Measurements from ENCODE around the gene VPS37B.
A peak's percentile ranks its signal among the peaks of the same experiment; 100 is the strongest.

VPS37B gene

GRCh38 chr12:122891661-122892525 is 4.0 kb downstream of the VPS37B start:
- Histone ChIP-seq H3K9ac (ENCODE audit: low read length) (no peak overlapping the region), H3K27ac (ENCODE audit: low read depth, low read length, poor library complexity, severe bottlenecking) (no peak overlapping the region), H3K9me2 (ENCODE audit: low read depth, low read length) (no peaks in the 10 kb centered on the region), H3K4me1 (ENCODE audit: insufficient read depth, low read length, severe bottlenecking) (peaks cover 34% of the 10 kb centered on the region), H2AFZ (ENCODE audit: low read length) (no peak overlapping the region), H3K4me2 (ENCODE audit: low read length) (no peak overlapping the region), H3K4me3 (ENCODE audit: low read depth, low read length, poor library complexity, severe bottlenecking) (no peak overlapping the region), H3F3A (ENCODE audit: insufficient read depth, low read length) (no peaks in the 10 kb centered on the region), H4K20me1 (ENCODE audit: insufficient read depth, low read length) (no peaks in the 10 kb centered on the region), H3K27me3 (ENCODE audit: insufficient read depth, low read length) (no peaks in the 10 kb centered on the region), H3K79me2 (ENCODE audit: insufficient read depth, low read length) (no peaks in the 10 kb centered on the region), H3K9me3 (ENCODE audit: low read length) (no peaks in the 10 kb centered on the region), H3K36me3 (ENCODE audit: insufficient read depth, low read length) (no peaks in the 10 kb centered on the region)
- TF ChIP-seq CTCF (IDR thresholded peaks at IDR 0.05; ENCODE audit: low read length) (no peak), EZH2 (IDR thresholded peaks at IDR 0.05; ENCODE audit: borderline replicate concordance, low read length) (no peak)

- TF ChIP-seq EZH2 (IDR thresholded peaks at IDR 0.05; ENCODE audit: borderline replicate concordance, low read length) = no peak
- TF ChIP-seq CTCF (IDR thresholded peaks at IDR 0.05; ENCODE audit: low read length) = peak; percentile 13; the same call in 1 of the 2 replicates
- H2AFZ ChIP-seq (ENCODE audit: low read length) = peak overlapping the region; percentile 46; the same call in 1 of the 2 replicates
- H3K27me3 ChIP-seq (ENCODE audit: insufficient read depth, low read length) = no peaks in the 10 kb centered on the region
- no peak overlapping the region for H3K27ac ChIP-seq (ENCODE audit: low read depth, low read length, poor library complexity, severe bottlenecking)
- H3K4me2 ChIP-seq (ENCODE audit: low read length) = peak overlapping the region; percentile 53
- H3K9ac ChIP-seq (ENCODE audit: low read length) = no peak overlapping the region
- H3K36me3 ChIP-seq (ENCODE audit: insufficient read depth, low read length) = no peaks in the 10 kb centered on the region
- H3K4me1 ChIP-seq (ENCODE audit: insufficient read depth, low read length, severe bottlenecking) = peaks cover 43% of the 10 kb centered on the region
- H3K4me3 ChIP-seq (ENCODE audit: low read depth, low read length, poor library complexity, severe bottlenecking) = peak overlapping the region; percentile 13
- no peaks in the 10 kb centered on the region for H3K9me3 ChIP-seq (ENCODE audit: low read length)
- H4K20me1 ChIP-seq (ENCODE audit: insufficient read depth, low read length) = no peaks in the 10 kb centered on the region
- no peaks in the 10 kb centered on the region for H3K9me2 ChIP-seq (ENCODE audit: low read depth, low read length)
- no peaks in the 10 kb centered on the region for H3K79me2 ChIP-seq (ENCODE audit: insufficient read depth, low read length)
- no peaks in the 10 kb centered on the region for H3F3A ChIP-seq (ENCODE audit: insufficient read depth, low read length)
Observed at GRCh38 chr12:122889761-122890520, 6.0 kb downstream of the VPS37B start.

GRCh38 chr12:122888232-122888752 is 7.6 kb downstream of the VPS37B start:
- Histone ChIP-seq H3K9ac (ENCODE audit: low read length) (no peak overlapping the region), H3K27ac (ENCODE audit: low read depth, low read length, poor library complexity, severe bottlenecking) (peak overlapping the region; percentile 47), H3K36me3 (ENCODE audit: insufficient read depth, low read length) (no peaks in the 10 kb centered on the region), H3K9me2 (ENCODE audit: low read depth, low read length) (no peaks in the 10 kb centered on the region), H3K9me3 (ENCODE audit: low read length) (no peaks in the 10 kb centered on the region), H3K27me3 (ENCODE audit: insufficient read depth, low read length) (no peaks in the 10 kb centered on the region), H3K4me1 (ENCODE audit: insufficient read depth, low read length, severe bottlenecking) (peaks cover 43% of the 10 kb centered on the region), H3K79me2 (ENCODE audit: insufficient read depth, low read length) (no peaks in the 10 kb centered on the region), H3K4me2 (ENCODE audit: low read length) (peak overlapping the region; percentile 28), H4K20me1 (ENCODE audit: insufficient read depth, low read length) (no peaks in the 10 kb centered on the region), H3F3A (ENCODE audit: insufficient read depth, low read length) (no peaks in the 10 kb centered on the region), H2AFZ (ENCODE audit: low read length) (no peak overlapping the region), H3K4me3 (ENCODE audit: low read depth, low read length, poor library complexity, severe bottlenecking) (no peak overlapping the region)
- no peak for TF ChIP-seq CTCF (IDR thresholded peaks at IDR 0.05; ENCODE audit: low read length)
